Brain microvascular endothelial cell (primary cell): Measurements from ENCODE around the gene ACOXL.

Experiments used
- DNase-seq: peaks from one replicate; pipeline ENCODE4 v3.0.0-alpha.2; 2020
- H3K27ac ChIP-seq: fragments of 250-450 bp; sonication (Bioruptor Pico); 2 replicates; pipeline ENCODE4 v1.5.1; 2020; ENCODE audit warnings: mild to moderate bottlenecking, moderate library complexity
- H3K27me3 ChIP-seq: fragments of 250-450 bp; sonication (Bioruptor Pico); replicated peaks from 2 replicates; pipeline ENCODE4 v1.5.1; 2020; ENCODE audit warnings: mild to moderate bottlenecking
- H3K36me3 ChIP-seq: fragments of 250-450 bp; sonication (Bioruptor Pico); replicated peaks from 2 replicates; pipeline ENCODE4 v1.5.1; 2020; ENCODE audit warnings: mild to moderate bottlenecking
- H3K4me3 ChIP-seq: 2 replicates; pipeline ENCODE4 v1.5.1; 2011; ENCODE audit warnings: low read depth, mild to moderate bottlenecking, control low read depth, low read length, moderate library complexity
- CTCF ChIP-seq: IDR thresholded peaks from 2 replicates; pipeline ENCODE4 v1.5.1; 2011; ENCODE audit warnings: low read depth, mild to moderate bottlenecking, moderate library complexity, low read length, control low read depth, inconsistent platforms; ENCODE audit errors: missing control alignments
- in situ Hi-C: cut with HindIII; loops from 2 replicates; pipeline ENCODE4 v1.10.0; 2017; ENCODE audit warnings: low sequenced_read_pairs, low pct_ligation_motif_present

The ACOXL gene

GRCh38 chr2:110883406-110883805 lies 151.0 kb downstream of the ACOXL start:
- in situ Hi-C loops = no loop called here
- peak; percentile 28 for DNase-seq
- no peaks in the 10 kb centered on the region for H3K27me3 ChIP-seq
- H3K36me3 ChIP-seq = no peaks in the 10 kb centered on the region
- no peak overlapping the region for H3K4me3 ChIP-seq
- no peak for TF ChIP-seq CTCF
- H3K27ac ChIP-seq = no peak overlapping the region

GRCh38 chr2:110885256-110885655 lies 152.9 kb downstream of the ACOXL start:
- Histone ChIP-seq H3K27ac (no peak overlapping the region), H3K36me3 (no peaks in the 10 kb centered on the region), H3K4me3 (no peak overlapping the region), H3K27me3 (no peaks in the 10 kb centered on the region)
- no peak for TF ChIP-seq CTCF
- in situ Hi-C loops = no loop called here
- DNase-seq = no peak

GRCh38 chr2:110886826-110887573 lies 154.6 kb downstream of the ACOXL start:
- no peak for TF ChIP-seq CTCF
- in situ Hi-C loops = no loop called here

GRCh38 chr2:110888411-110888810 lies 156.0 kb downstream of the ACOXL start:
- Histone ChIP-seq H3K36me3 (no peaks in the 10 kb centered on the region), H3K27ac (no peak overlapping the region), H3K4me3 (no peak overlapping the region), H3K27me3 (peaks cover 2% of the 10 kb centered on the region)
- no peak for TF ChIP-seq CTCF
- DNase-seq = no peak
- in situ Hi-C loops = no loop called here

More at GRCh38 chr2:110886826-110887573, 154.6 kb downstream of the ACOXL start:
- Histone ChIP-seq H3K27me3 (peaks cover 2% of the 10 kb centered on the region), H3K27ac (no peak overlapping the region), H3K36me3 (no peaks in the 10 kb centered on the region), H3K4me3 (no peak overlapping the region)
- DNase-seq = no peak

GRCh38 chr2:110891626-110892025 lies 159.3 kb downstream of the ACOXL start:
- Histone ChIP-seq H3K4me3 (no peak overlapping the region), H3K27ac (no peak overlapping the region), H3K27me3 (peaks cover 2% of the 10 kb centered on the region), H3K36me3 (no peaks in the 10 kb centered on the region)
- no peak for TF ChIP-seq CTCF
- in situ Hi-C loops = no loop called here
- DNase-seq = no peak

GRCh38 chr2:110896226-110896625 lies 163.9 kb downstream of the ACOXL start:
- no peak for TF ChIP-seq CTCF
- in situ Hi-C loops = no loop called here
- DNase-seq = no peak
- Histone ChIP-seq H3K4me3 (no peak overlapping the region), H3K27me3 (peaks cover 5% of the 10 kb centered on the region), H3K27ac (no peak overlapping the region), H3K36me3 (no peaks in the 10 kb centered on the region)
